Tibial nerve (tissue), 4 donors: ENCODE measurements around the gene LRRC74B. TPM values are rescaled to one million over a fixed set of nuclear protein-coding genes. Genes with fewer than 3 reads are reported as not detected.
"Not testable (repeated sequence)": the region's sequence is repeated elsewhere in the genome, so short reads cannot be mapped to it uniquely, and the experiment has no call there.

Experiments
- DNase-seq, 2 donors: peaks; one replicate each; pipeline ENCODE4 v3.0.0-alpha.2; 2019; ENCODE audit warnings: low spot score in 2 of 2
- H3K27ac ChIP-seq, 4 donors: fragments of 200-600 bp; sonication (generic) in 3 of 4; one replicate each; pipeline ENCODE4 v1.5.1; 2017 to 2019; ENCODE audit warnings: mild to moderate bottlenecking in 1 of 4
- H3K27me3 ChIP-seq, 2 donors: fragments of 200-600 bp; sonication (generic) in 1 of 2; one replicate each; pipeline versions ENCODE4 v1.5.1 to v1.6.0; 2017 to 2019
- H3K36me3 ChIP-seq, 3 donors: fragments of 200-600 bp; sonication (generic); one replicate each; pipeline ENCODE4 v1.5.1; 2018 to 2019
- H3K4me1 ChIP-seq, 4 donors: fragments of 200-600 bp; sonication (generic) in 3 of 4; one replicate each; pipeline ENCODE4 v1.5.1; 2017 to 2019
- H3K4me3 ChIP-seq, 4 donors: fragments of 200-600 bp; sonication (generic) in 3 of 4; one replicate each; pipeline ENCODE4 v1.5.1; 2017 to 2019; ENCODE audit warnings: mild to moderate bottlenecking in 1 of 4, moderate library complexity in 1 of 4
- H3K9me3 ChIP-seq, 4 donors: fragments of 200-600 bp; sonication (generic) in 3 of 4; one replicate each; pipeline ENCODE4 v1.5.1; 2017 to 2019
- CTCF ChIP-seq, 5 experiments: fragments of 200-600 bp in 3 of 5; fragments of 450-650 bp in 2 of 5; sonication (generic) in 3 of 5; IDR thresholded peaks; one replicate each; pipeline ENCODE4 v1.5.1; 2016 to 2019; ENCODE audit warnings: antibody characterized with exemption in 5 of 5, mild to moderate bottlenecking in 3 of 5, moderate library complexity in 2 of 5
- EP300 ChIP-seq, 2 donors: sonication (generic); formaldehyde crosslinking; IDR thresholded peaks; one replicate each; pipeline ENCODE4 v1.6.1; 2017; ENCODE audit warnings: antibody characterized with exemption in 2 of 2, mild to moderate bottlenecking in 1 of 2
- POLR2A ChIP-seq, 2 donors: fragments of 450-650 bp; IDR thresholded peaks; one replicate each; pipeline ENCODE4 v1.6.1; 2017; ENCODE audit warnings: antibody characterized with exemption in 2 of 2, mild to moderate bottlenecking in 2 of 2, moderate library complexity in 2 of 2
- WGBS, 2 donors: methylation state at CpG; one replicate each; pipeline ENCODE4 v1.1.5; 2018; 5-methylcytosine and 5-hydroxymethylcytosine counted together
- total RNA-seq, 4 donors: library from RNA; depleted of rRNA; stranded (reverse); fragments of >200 nt; gene quantifications; one replicate each; pipeline ENCODE4 v1.1.0, GENCODE V29; 2016

LRRC74B gene
- total RNA-seq, 4 donors from 2014 or later: 0.39 TPM; not detected in 3

- TF ChIP-seq CTCF (IDR thresholded peaks at IDR 0.05): no peak
- TF ChIP-seq POLR2A (IDR thresholded peaks at IDR 0.05): no peak
- no peak for TF ChIP-seq EP300 (IDR thresholded peaks at IDR 0.05)
- peaks cover 0 to 5% of the 10 kb centered on the region in 2 donors for H3K27me3 ChIP-seq
- no peak overlapping the region for H3K4me3 ChIP-seq
- H3K4me1 ChIP-seq: no peaks in the 10 kb centered on the region
- no peak overlapping the region for H3K27ac ChIP-seq
- H3K36me3 ChIP-seq: no peaks in the 10 kb centered on the region
- DNase-seq: no peak
- H3K9me3 ChIP-seq: no peaks in the 10 kb centered on the region
- 82 to 90% methylated on average over 5 of the region's 5 CpGs for WGBS, 2 donors
Measured at GRCh38 chr22:21087119-21087518, 41.4 kb downstream of the LRRC74B start.

- H3K4me3 ChIP-seq, H3K9me3 ChIP-seq, H3K27me3 ChIP-seq, H3K27ac ChIP-seq, H3K36me3 ChIP-seq, DNase-seq, H3K4me1 ChIP-seq: not testable (repeated sequence)
- WGBS, 2 donors: 93 to 96% methylated on average over 11 of the region's 11 CpGs
Measured at GRCh38 chr22:21087926-21088325, 42.2 kb downstream of the LRRC74B start.

GRCh38 chr22:21091220-21091619 lies 45.5 kb downstream of the LRRC74B start:
- not testable (repeated sequence) for H3K27me3 ChIP-seq, H3K9me3 ChIP-seq

GRCh38 chr22:21092797-21093554 lies 47.2 kb downstream of the LRRC74B start:
- Histone ChIP-seq H3K27ac (no peak overlapping the region), H3K4me3 (no peak overlapping the region), H3K36me3 (no peaks in the 10 kb centered on the region), H3K27me3 (peaks cover 0 to 5% of the 10 kb centered on the region in 2 donors), H3K9me3 (no peaks in the 10 kb centered on the region), H3K4me1 (no peaks in the 10 kb centered on the region)
- no peak for DNase-seq
- WGBS, 2 donors: 87 to 91% methylated on average over 3 of the region's 3 CpGs
- TF ChIP-seq POLR2A (IDR thresholded peaks at IDR 0.05): no peak
- TF ChIP-seq CTCF (IDR thresholded peaks at IDR 0.05): no peak
- TF ChIP-seq EP300 (IDR thresholded peaks at IDR 0.05): no peak

More at GRCh38 chr22:21091220-21091619, 45.5 kb downstream of the LRRC74B start:
- not testable (repeated sequence) for H3K4me1 ChIP-seq, H3K36me3 ChIP-seq, H3K4me3 ChIP-seq, DNase-seq, H3K27ac ChIP-seq
- WGBS, 2 donors: 86 to 88% methylated on average over 11 of the region's 11 CpGs

- H3K4me3 ChIP-seq, H3K9me3 ChIP-seq, H3K4me1 ChIP-seq, DNase-seq, H3K27ac ChIP-seq, H3K36me3 ChIP-seq, H3K27me3 ChIP-seq: not testable (repeated sequence)
- WGBS, 2 donors: 70 to 75% methylated on average over 9 of the region's 9 CpGs
Measured at GRCh38 chr22:21093555-21094137, 47.9 kb downstream of the LRRC74B start.

- H3K27ac ChIP-seq: no peak overlapping the region
- WGBS, 2 donors: 69 to 81% methylated on average over 5 of the region's 5 CpGs
- TF ChIP-seq POLR2A (IDR thresholded peaks at IDR 0.05) (no peak), CTCF (IDR thresholded peaks at IDR 0.05) (no peak), EP300 (IDR thresholded peaks at IDR 0.05) (no peak)
- DNase-seq: no peak
- H3K4me1 ChIP-seq: no peaks in the 10 kb centered on the region
- no peak overlapping the region for H3K4me3 ChIP-seq
- no peaks in the 10 kb centered on the region for H3K27me3 ChIP-seq
- no peaks in the 10 kb centered on the region for H3K9me3 ChIP-seq
- H3K36me3 ChIP-seq: no peaks in the 10 kb centered on the region
Measured at GRCh38 chr22:21094911-21095772, 49.4 kb downstream of the LRRC74B start.
